Mesodermal cell (in vitro differentiated cells): ENCODE measurements around the gene TREM1.
"Not testable (repeated sequence)": the region's sequence is repeated elsewhere in the genome, so short reads cannot be mapped to it uniquely, and the experiment has no call there.

Experiments
- H3K27ac ChIP-seq: 2 replicates; pipeline ENCODE4 v1.7.0; 2013; ENCODE audit warnings: mild to moderate bottlenecking, low read depth, low read length, moderate library complexity; ENCODE audit not compliant: severe bottlenecking
- H3K36me3 ChIP-seq: 2 replicates; pipeline ENCODE4 v1.7.1; 2013; ENCODE audit warnings: mild to moderate bottlenecking, low read length, moderate library complexity; ENCODE audit not compliant: control insufficient read depth, insufficient read depth
- H3K4me1 ChIP-seq: one replicate; pipeline ENCODE4 v1.7.1; 2013; ENCODE audit warnings: mild to moderate bottlenecking, low read length; ENCODE audit not compliant: insufficient read depth, control insufficient read depth, poor library complexity, severe bottlenecking
- H3K4me3 ChIP-seq: 2 replicates; pipeline ENCODE4 v1.7.0; 2013; ENCODE audit warnings: low read length, control low read depth, mild to moderate bottlenecking; ENCODE audit not compliant: insufficient read depth, poor library complexity, severe bottlenecking; ENCODE audit errors: extremely low read depth
- H3K9me3 ChIP-seq: 2 replicates; pipeline ENCODE4 v1.7.1; 2013; ENCODE audit warnings: mild to moderate bottlenecking, low read length, moderate library complexity; ENCODE audit not compliant: control insufficient read depth
- WGBS, 2 experiments: methylation state at CpG; one replicate each; pipeline ENCODE4 v1.1.5; 2013; ENCODE audit warnings: missing lambda C conversion rate in 2 of 2; ENCODE audit not compliant: insufficient coverage in 2 of 2; 5-methylcytosine and 5-hydroxymethylcytosine counted together

Gene TREM1

DNA sequence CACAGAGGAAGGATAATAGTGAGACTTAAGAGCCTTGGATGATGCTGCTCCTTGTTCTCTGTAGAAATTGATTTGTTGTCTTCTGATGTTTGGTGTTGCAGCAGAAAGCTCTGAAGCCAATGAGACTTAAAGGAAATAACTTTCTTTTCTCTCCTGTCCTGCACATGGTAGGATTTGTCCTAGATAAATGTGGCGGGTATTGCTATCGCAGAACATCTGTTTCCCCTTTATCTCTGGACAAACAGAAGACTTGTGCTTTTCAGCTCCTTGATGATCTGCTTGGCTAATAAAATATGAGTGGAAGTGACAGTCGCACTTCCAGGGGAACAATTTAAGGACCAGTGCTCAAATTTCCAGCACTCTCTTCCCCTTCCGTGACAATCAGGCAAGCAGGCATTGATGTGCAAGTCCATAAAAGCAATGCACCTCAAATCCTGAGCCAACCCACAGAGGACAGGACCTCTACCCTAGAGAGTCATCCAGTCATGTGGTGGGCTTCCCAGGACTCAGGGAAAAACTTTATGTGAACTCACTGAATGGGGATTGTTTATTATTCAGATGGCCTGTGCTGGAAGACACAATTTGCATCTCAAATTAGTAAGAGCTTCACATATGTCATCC lies 39.1 kb upstream of the TREM1 start:
- Histone ChIP-seq H3K4me1 (no peaks in the 10 kb centered on the region), H3K36me3 (no peaks in the 10 kb centered on the region), H3K9me3 (no peaks in the 10 kb centered on the region), H3K4me3 (no peak overlapping the region), H3K27ac (no peak overlapping the region)
- WGBS, 2 experiments = 70 to 82% methylated on average over 2 to 3 of the region's 4 CpGs

DNA sequence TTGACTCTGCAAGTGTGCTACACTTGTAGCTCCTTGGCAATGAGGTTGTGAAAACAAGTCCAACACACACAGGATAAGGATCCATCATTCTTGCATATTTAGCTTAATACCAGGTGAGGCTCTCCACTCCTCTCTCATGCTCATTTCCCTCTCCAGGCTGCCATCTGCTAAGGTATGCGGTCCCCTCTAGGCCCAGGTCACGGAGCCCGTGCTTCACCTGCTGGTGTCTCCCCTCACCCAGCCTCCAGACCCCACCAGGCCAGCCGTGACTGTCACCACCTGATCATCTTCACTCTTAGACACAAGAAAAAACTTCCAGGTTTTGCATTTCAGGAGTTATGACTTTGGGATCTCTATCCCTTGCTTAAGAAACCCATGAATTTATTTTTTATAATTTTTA lies 34.7 kb upstream of the TREM1 start:
- H3K4me3 ChIP-seq = no peak overlapping the region
- H3K4me1 ChIP-seq = peaks cover 7% of the 10 kb centered on the region
- no peak overlapping the region for H3K27ac ChIP-seq
- no peaks in the 10 kb centered on the region for H3K9me3 ChIP-seq
- 70 to 100% methylated on average over 3 of the region's 4 CpGs for whole genome bisulfite sequencing, 2 experiments
- no peaks in the 10 kb centered on the region for H3K36me3 ChIP-seq

DNA sequence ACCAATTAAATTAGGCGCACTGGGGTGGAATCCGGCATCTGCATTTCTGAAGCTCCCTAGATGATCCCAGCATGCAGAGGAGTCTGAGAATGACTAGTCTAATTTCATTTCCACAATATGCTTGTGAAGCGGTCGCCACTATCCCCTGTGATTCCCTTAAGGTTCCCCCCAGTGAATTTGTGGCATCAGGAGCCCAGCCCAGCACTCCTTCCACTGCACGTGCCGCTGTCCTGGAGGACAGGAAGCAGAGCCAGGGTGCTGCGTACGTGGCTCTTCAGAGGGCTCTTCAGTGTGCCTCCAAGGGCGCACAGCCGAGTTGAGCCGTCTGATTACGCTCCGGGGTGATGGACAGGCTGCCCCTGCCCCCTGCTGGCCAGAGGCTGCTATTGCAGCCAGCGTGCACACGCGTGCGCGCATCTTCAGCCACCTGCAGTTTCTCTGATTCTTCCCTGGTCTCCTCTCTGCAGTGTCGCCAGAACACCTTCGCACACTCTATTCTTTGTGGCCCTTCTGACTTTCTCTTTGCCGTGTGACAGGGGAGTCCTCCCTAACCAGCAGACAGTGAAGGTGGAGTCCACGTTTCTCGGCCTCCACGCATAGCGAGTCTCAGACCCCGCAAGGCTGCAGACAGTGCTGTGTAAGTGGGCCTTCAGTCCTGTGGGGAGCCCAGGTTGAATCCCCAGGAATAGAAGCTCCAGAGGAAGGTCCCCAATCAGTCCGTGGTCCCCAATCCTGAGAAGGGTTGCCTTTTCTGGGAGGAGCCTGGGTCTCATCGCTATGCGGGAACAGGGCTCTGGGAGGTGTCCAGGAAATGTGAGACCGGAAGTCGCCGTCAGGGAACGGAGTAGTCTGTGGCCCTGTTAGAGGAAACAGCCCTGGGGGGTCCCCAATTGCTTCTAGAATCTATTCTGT lies 32.4 kb upstream of the TREM1 start:
- no peaks in the 10 kb centered on the region for H3K36me3 ChIP-seq
- no peaks in the 10 kb centered on the region for H3K9me3 ChIP-seq
- H3K4me1 ChIP-seq = peaks cover 7% of the 10 kb centered on the region
- WGBS, 2 experiments = 22 to 31% methylated on average over 26 to 29 of the region's 33 CpGs
- no peak overlapping the region for H3K27ac ChIP-seq
- no peak overlapping the region for H3K4me3 ChIP-seq

DNA sequence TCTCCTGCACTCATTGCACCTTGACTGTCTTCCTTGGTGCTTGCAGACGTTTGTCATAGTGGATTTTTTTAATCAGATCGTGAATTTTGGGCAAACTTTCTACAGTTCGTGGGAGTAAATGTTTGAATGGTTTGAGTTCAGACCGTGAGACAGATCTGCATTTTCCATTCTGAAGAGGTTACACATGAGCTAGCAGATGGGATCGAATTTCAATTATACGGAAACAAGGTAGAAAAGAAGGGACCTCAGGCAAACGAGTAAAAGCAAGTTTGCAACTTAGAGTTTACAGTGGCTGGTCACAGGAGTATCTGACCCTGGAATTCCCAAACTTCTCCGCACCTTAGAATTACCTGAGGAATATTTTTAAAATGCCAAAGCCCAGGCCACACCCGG lies 31.8 kb upstream of the TREM1 start:
- Histone ChIP-seq H3K4me1 (peaks cover 7% of the 10 kb centered on the region), H3K9me3 (no peaks in the 10 kb centered on the region), H3K27ac (no peak overlapping the region), H3K4me3 (no peak overlapping the region), H3K36me3 (no peaks in the 10 kb centered on the region)
- WGBS, 2 experiments = 35 to 37% methylated on average over 9 of the region's 9 CpGs

DNA sequence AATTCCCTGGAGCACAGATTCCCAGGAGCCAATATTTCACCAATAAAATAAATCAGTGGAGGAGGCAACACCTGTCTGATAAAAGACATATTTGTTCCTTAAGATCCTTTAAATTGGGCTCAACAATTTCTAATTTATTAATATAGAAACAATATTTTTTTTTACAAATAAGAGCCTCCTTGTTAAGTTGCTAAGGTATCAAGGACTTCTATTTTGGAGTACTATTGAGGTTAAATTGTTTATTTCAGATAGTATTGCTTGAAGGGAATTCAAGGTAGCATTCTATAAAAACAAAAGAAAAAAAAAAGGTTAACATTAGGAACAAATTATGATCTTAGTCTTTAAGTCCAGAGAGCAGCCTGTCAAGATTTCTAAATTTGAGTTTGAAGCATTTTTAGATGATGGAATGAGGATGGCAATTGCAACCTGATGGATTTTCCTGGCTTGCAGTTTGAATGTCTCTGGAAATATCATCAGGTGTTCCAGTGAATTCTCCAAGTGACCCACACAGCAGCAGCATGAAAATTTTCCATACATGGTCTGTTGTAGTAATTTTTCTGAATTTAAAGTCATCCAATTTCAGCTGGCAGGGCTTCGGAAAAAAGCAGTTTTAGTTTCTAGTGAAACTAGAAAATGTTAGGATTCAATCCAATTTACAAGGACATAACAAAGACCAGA lies 29.6 kb upstream of the TREM1 start:
- Histone ChIP-seq H3K27ac (no peak overlapping the region), H3K4me3 (no peak overlapping the region), H3K9me3 (no peaks in the 10 kb centered on the region), H3K4me1 (peaks cover 7% of the 10 kb centered on the region), H3K36me3 (no peaks in the 10 kb centered on the region)
- no CpG with 5 or more reads among the region's 1 CpG for WGBS, 2 experiments

DNA sequence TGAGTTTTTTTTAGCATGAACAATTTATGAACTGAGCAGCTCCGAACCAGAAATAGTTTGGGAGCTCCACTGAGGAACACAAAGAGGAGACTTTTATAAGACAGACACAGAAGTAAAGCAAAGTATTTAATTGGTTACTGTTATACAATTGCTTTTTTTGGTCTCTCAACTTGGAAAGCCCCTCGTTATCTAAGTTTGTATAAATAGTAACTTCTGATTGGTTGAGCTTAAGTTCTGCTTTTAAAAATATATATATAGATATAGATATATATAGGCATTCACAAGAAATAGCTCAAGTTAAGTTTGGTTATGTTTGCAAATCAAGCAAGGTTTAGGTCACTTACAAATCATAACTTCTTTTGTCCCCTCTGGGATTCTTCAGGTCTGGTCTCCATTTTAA lies 28.7 kb upstream of the TREM1 start:
- Histone ChIP-seq H3K27ac (no peak overlapping the region), H3K4me1 (peaks cover 5% of the 10 kb centered on the region), H3K36me3 (no peaks in the 10 kb centered on the region), H3K9me3 (no peaks in the 10 kb centered on the region), H3K4me3 (no peak overlapping the region)
- 89% methylated on average over 1 of the region's 2 CpGs; no CpG with 5 or more reads in 1 of the 2 experiments for WGBS, 2 experiments

DNA sequence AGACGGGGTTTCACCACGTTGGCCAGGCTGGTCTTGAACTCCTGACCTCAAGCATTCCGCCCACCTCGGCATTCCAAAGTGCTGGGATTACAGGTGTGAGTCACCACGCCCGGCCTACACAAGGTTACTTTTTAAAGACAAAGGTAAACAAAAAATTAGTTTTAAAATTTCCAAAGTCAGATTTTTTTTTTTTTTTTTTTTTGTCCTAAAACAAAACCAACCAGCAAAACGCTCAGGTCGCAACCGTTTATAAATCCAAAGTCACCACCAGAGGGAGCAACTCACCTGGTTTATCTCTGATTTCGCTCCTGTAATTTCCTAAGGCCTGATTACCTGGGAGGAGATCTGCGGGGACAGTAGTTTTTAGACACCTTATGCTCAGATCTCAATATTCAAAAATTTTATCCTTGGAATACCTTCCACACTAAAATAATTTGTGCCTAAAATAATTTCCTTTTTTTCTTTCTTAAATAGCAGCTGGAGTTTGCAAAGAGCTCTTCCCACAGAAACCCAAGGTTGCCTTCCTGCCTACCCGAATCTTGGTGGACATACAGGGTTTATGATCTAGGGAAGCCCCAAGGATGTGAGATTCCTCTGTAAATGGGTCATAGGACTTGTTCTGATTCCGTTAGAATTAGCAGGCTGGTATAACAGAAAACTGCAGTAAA lies 19.8 kb upstream of the TREM1 start:
- no peaks in the 10 kb centered on the region for H3K36me3 ChIP-seq
- H3K4me1 ChIP-seq = no peaks in the 10 kb centered on the region
- no peaks in the 10 kb centered on the region for H3K9me3 ChIP-seq
- no peak overlapping the region for H3K4me3 ChIP-seq
- 55 to 87% methylated on average over 5 to 6 of the region's 13 CpGs for WGBS, 2 experiments
- H3K27ac ChIP-seq = no peak overlapping the region

DNA sequence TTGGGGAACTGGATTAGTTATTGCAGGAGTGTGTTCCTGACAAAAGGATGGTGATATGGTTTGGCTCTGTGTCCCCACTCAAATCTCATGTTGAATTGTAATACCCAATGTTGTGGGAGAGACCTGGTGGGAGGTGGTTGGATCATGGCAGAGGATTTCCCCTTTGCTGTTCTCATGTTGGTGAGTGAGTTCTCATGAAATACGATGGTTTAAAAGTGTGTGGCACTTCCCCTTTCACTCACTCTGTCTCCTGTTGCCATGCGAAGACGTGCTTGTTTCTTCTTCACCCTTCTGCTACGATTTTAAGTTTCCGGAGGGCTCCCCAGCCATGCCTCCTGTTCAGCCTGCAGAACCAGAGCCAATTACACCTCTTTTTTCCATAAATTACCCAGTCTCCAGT lies 16.2 kb upstream of the TREM1 start:
- no peaks in the 10 kb centered on the region for H3K36me3 ChIP-seq
- no peaks in the 10 kb centered on the region for H3K4me1 ChIP-seq
- H3K27ac ChIP-seq = no peak overlapping the region
- no peak overlapping the region for H3K4me3 ChIP-seq
- WGBS, 2 experiments = 83 to 94% methylated on average over 1 to 4 of the region's 5 CpGs
- H3K9me3 ChIP-seq = no peaks in the 10 kb centered on the region

DNA sequence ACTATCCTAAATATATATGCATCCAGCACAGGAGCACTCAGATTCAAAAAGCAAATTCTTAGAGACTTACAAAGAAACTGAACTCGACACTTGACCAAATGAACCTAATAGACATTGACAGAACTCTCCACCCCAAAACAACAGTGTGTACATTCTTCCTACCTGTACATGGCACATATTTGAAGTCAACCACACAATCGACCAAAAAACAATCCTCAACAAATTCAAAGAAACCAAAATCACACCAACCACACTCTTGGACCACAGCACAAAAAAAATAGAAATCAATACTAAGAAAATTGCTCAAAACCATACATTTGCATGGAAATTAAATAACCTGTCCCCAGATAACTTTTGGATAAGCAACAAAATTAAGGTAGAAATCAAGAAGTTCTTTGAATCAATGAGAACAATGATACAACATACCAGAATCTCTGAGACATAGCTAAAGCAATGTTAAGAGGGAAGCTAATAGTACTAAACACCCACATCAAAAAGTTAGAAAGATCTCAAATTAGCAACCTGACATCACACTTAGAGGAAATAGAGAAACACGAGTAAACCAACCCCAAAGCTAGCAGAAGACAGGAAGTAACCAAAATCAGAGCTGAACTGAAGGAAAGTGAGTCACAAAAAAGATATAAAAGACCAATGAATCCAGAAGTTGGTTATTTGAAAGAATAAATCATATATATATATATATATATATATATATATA lies 12.5 kb upstream of the TREM1 start:
- no peaks in the 10 kb centered on the region for H3K4me1 ChIP-seq
- H3K27ac ChIP-seq = no peak overlapping the region
- WGBS, 2 experiments = 65 to 78% methylated on average over 2 of the region's 3 CpGs
- no peak overlapping the region for H3K4me3 ChIP-seq
- no peaks in the 10 kb centered on the region for H3K36me3 ChIP-seq
- H3K9me3 ChIP-seq = peaks cover 8% of the 10 kb centered on the region

DNA sequence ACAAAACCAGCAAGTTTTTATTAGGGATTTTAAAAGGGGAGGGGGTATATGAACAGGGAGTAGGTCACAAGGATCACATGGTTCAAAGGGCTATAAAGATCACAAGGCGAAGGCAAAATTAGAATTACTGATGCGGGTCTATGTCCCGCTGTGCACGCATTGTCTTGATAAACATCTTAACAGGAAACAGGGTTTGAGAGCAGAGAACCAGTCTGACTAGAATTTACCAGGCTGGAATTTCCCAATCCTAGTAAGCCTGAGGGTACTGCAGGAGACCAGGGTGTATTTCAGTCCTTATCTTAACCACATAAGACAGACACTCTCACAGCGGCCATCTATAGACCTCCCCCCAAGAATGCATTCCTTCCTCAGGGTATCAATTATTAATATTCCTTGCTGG lies 10.8 kb upstream of the TREM1 start:
- not testable (repeated sequence) for H3K27ac ChIP-seq, H3K4me1 ChIP-seq, H3K36me3 ChIP-seq, H3K4me3 ChIP-seq, H3K9me3 ChIP-seq
- 93 to 96% methylated on average over 4 to 5 of the region's 5 CpGs for WGBS, 2 experiments
